SK-N-MC (cell line): Measurements from ENCODE around the gene ALX4.

Source experiments
- EZH2 ChIP-seq: fragments of 200-600 bp; sonication (generic); IDR thresholded peaks from one replicate; pipeline ENCODE4 v1.6.1; 2017; ENCODE audit warnings: antibody characterized with exemption
- POLR2AphosphoS5 ChIP-seq: IDR thresholded peaks from 2 replicates; pipeline ENCODE4 v1.6.1; 2012; ENCODE audit warnings: mild to moderate bottlenecking, low read depth, low read length, borderline replicate concordance

GRCh38 chr11:44279483-44279882, 30.5 kb downstream of the ALX4 start:
- TF ChIP-seq EZH2 (no peak), POLR2AphosphoS5 (no peak)
